A673 (cell line): ENCODE data around the gene RAD51AP2.

Source experiments
- EZH2 ChIP-seq: fragments of 200-600 bp; sonication (generic); IDR thresholded peaks from 2 replicates; pipeline ENCODE4 v1.6.1; 2017; ENCODE audit warnings: borderline replicate concordance, low read depth, mild to moderate bottlenecking, mixed read lengths, antibody characterized with exemption, low read length; ENCODE audit not compliant: poor library complexity, severe bottlenecking
- TF ChIP-seq, protein P1 (sequence below): fragments of 300-800, 200-600 bp; sonication (generic); conservative IDR thresholded peaks from 2 replicates; pipeline ENCODE4 v1.5.1; 2017; ENCODE audit warnings: low read depth, mild to moderate bottlenecking, antibody characterized with exemption, low read length, moderate library complexity, mixed read lengths

- TF ChIP-seq, protein P1, sequence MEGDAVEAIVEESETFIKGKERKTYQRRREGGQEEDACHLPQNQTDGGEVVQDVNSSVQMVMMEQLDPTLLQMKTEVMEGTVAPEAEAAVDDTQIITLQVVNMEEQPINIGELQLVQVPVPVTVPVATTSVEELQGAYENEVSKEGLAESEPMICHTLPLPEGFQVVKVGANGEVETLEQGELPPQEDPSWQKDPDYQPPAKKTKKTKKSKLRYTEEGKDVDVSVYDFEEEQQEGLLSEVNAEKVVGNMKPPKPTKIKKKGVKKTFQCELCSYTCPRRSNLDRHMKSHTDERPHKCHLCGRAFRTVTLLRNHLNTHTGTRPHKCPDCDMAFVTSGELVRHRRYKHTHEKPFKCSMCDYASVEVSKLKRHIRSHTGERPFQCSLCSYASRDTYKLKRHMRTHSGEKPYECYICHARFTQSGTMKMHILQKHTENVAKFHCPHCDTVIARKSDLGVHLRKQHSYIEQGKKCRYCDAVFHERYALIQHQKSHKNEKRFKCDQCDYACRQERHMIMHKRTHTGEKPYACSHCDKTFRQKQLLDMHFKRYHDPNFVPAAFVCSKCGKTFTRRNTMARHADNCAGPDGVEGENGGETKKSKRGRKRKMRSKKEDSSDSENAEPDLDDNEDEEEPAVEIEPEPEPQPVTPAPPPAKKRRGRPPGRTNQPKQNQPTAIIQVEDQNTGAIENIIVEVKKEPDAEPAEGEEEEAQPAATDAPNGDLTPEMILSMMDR, result no peak
- TF ChIP-seq EZH2, result no peak
Observed at GRCh38 chr2:17521621-17522020, 3.4 kb upstream of the RAD51AP2 start.
